Stimulated activated CD8-positive, alpha-beta memory T cell treated with anti-CD3 and anti-CD28 coated beads, Interleukin-12 subunit alpha, Interleukin-12 subunit beta, amount 100 ng/mL, for 4 hours (primary cell): ENCODE measurements around the gene PRPF4.

Experiments
- DNase-seq: peaks from one replicate; pipeline ENCODE4 v3.0.0-alpha.2; 2020; ENCODE audit warnings: low read depth

The PRPF4 gene

DNA sequence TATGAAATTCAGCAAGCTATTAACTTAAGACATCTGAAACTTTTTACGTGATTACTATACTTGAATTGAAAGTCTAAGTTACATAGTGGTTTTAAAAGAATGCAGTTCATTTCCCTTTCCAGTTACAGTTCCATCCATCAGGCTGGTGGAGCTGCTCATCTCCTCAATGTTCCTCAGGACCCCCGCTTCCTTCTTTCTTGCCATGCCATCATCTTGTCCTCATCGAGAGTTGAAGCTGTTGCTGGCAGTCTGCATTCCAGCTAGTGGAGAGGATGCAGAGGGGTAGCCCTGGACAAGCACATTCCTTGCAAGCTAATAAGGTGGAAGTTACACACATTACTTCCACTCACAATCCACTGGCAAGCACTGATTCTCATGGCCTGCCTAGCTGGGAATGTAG is 36.5 kb downstream of the PRPF4 start:
- DNase-seq: no peak

GRCh38 chr9:113313261-113313660 is 37.8 kb downstream of the PRPF4 start:
- DNase-seq: no peak

- no peak for DNase-seq
Measured at GRCh38 chr9:113315231-113315630, 39.8 kb downstream of the PRPF4 start.

DNA sequence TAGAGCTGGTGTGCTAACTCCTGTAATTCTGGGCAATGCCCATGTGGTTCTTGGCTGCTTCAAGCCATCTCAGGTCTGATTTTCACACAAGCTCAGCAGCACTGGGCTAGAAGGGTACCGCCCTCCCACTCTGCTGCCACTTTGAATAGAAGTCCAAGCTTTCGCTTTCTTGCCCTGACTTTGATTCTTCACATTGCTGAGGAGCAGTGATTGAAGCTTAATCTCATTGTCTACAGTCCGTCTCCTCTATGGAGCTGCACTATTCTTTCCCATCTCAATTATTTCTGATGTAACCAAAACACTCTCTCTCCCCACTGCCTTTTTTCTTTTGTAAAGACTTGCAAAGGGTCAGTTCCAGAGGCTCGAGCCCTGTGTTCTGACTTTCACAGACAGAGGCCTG is 40.6 kb downstream of the PRPF4 start:
- no peak for DNase-seq

DNA sequence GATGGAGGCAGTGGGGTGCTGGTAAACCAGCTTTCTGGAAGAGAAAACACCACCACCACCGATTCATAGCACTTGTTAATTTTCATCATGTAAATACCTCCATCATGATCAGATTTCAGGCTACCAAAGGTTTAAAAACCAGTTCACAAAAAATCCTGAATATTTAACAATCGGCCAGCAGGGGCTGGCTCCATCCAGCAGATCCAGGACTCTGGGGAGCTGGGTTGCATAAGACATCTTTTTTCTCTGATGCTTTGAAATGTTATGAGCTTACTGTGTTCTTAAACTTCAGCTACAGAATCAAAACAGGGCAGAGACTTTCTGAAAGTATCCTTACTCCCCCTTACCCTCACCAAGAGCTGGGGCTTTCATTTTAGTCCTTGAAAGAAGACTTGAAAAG is 42.3 kb downstream of the PRPF4 start:
- no peak for DNase-seq

GRCh38 chr9:113319054-113319453 is 43.6 kb downstream of the PRPF4 start:
- no peak for DNase-seq

GRCh38 chr9:113320051-113320450 is 44.6 kb downstream of the PRPF4 start:
- DNase-seq: no peak

DNA sequence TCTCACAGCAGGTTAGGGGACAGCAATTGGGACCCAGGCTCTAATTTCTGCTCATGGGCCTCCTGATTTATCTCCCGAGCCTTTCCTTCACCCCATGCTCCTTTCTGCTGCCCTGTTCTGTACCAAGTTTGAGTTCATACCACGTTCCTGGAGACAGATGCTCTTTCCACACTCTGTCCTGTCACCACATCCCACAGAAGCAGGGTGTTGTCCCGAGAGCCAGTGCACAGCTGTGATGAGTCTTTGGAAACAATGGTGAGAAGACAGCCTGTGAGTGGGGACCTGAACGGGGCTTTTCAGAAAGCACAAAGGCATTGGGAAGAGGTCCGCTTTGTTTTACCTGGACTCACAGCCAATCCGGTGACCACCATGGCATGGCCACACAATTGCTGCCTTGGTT is 47.2 kb downstream of the PRPF4 start:
- no peak for DNase-seq

- no peak for DNase-seq
Measured at GRCh38 chr9:113326230-113326629, 50.8 kb downstream of the PRPF4 start.

DNA sequence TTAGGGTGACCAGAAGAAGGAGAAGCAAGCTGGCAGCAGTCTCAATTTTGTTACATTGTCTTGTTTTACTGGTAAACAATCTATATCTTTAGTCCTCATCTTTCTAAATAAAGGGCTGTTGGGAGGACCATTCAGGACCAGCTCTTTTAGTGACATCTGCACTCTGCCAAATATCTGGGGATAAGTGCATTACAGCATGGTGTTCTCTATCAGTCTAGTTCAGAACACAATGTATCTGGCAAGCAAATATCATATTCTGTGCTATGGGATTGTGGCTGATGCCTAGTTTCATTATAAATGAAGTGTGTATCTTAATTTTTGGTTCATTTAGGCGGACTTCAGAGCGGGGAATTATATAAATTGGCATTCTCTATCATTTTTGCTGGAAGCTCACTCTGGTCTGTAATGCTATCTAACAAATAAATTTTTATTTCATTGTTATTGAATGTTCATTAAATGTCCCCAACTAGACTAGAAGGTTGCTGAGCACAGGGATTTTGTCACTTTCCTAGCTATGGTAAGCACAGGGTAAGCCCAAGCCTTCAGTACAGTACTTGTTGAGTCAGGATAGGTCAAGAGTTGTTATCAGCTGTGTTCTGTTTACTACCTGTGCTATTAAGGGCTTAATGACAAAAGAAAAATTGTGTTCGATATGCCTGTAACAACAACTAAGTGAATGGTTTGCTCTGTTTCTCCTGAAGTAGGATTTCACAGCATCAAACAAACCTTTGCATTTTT is 52.8 kb downstream of the PRPF4 start:
- no peak for DNase-seq

DNA sequence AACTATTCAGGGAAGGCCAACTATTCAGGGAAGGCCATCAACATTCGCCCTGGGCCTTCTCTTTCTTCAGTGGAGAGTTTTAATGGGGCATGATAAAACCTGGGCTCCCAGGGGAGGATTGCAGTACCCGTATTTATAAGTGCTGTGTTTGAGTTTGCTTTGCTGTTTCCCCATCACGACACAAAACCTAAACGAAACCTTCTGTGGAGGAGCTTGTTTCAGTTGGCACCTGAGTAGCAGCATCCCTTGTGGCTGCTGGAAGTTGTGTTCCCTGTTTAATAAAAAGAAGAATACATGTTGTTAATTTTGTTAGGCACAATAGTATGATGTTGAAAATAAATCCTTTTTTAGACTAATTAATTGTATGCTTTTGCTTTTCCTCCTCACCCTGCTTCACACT is 56.3 kb downstream of the PRPF4 start:
- no peak for DNase-seq

- DNase-seq: no peak
Measured at GRCh38 chr9:113337714-113338113, 62.3 kb downstream of the PRPF4 start.

GRCh38 chr9:113340011-113340699 is 64.7 kb downstream of the PRPF4 start, which contains the start of gene WDR31:
WDR31 (minus strand) TSS chr9:113340275; CDS start chr9:113332022, 8,253 bp downstream.
- peak; percentile 72 for DNase-seq

DNA sequence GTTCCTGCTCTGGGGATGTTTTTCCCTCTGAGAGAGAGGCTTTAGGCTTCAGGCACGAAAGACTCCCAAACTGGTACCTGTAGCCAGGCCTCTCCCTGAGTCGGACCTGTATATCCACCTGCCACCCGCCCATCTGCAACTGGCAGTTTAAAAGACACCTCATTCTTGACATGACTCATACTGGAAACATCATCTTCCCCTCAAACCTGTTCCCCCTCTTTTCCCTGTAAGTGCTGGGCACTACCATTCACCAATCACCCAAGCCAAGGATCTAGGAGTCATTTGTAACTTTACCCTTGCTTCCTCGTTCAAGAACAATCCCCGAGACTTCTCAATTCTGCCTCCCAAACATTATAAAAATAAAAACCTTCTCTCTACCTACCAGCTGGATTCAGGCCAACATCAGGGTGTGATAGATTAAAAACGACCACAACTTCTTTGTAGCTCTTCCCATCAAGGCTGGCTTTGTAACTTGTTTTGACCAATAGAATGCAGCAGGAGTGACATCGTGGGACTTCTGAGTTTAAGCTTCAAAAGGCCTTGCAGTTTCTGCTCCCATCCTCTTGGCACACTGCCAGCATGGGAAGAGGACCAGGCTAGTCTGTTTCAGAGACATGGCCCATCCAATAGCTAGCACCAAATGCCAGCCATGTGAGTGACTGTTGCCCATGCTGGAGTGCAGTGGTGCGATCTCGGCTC is 66.4 kb downstream of the PRPF4 start:
- no peak for DNase-seq
